ENCODE data around the gene DPYSL5.

The DPYSL5 gene

GRCh38 chr2:26876260-26876659, 28.3 kb downstream of the DPYSL5 start:
- H3K36me3 ChIP-seq (ENCODE audit: insufficient read depth, low read length), result no peaks in the 10 kb centered on the region
- no peaks in the 10 kb centered on the region for H3K9me2 ChIP-seq (ENCODE audit: low read depth, low read length)
- H2AFZ ChIP-seq (ENCODE audit: low read length), result no peak overlapping the region
- no peak for TF ChIP-seq EZH2 (IDR thresholded peaks at IDR 0.05; ENCODE audit: borderline replicate concordance, low read length)
- no peak for TF ChIP-seq CTCF (IDR thresholded peaks at IDR 0.05; ENCODE audit: low read length)
- H3K79me2 ChIP-seq (ENCODE audit: insufficient read depth, low read length), result no peaks in the 10 kb centered on the region
- no peak overlapping the region for H3K4me3 ChIP-seq (ENCODE audit: low read depth, low read length, poor library complexity, severe bottlenecking)
- H4K20me1 ChIP-seq (ENCODE audit: insufficient read depth, low read length), result no peaks in the 10 kb centered on the region
- no peak overlapping the region for H3K27ac ChIP-seq (ENCODE audit: low read depth, low read length, poor library complexity, severe bottlenecking)
- no peaks in the 10 kb centered on the region for H3K9me3 ChIP-seq (ENCODE audit: low read length)
- H3K4me1 ChIP-seq (ENCODE audit: insufficient read depth, low read length, severe bottlenecking), result no peaks in the 10 kb centered on the region
- no peaks in the 10 kb centered on the region for H3K27me3 ChIP-seq (ENCODE audit: insufficient read depth, low read length)
- no peak overlapping the region for H3K9ac ChIP-seq (ENCODE audit: low read length)
- no peaks in the 10 kb centered on the region for H3F3A ChIP-seq (ENCODE audit: insufficient read depth, low read length)
- H3K4me2 ChIP-seq (ENCODE audit: low read length), result no peak overlapping the region

GRCh38 chr2:26877276-26877675, 29.3 kb downstream of the DPYSL5 start:
- Histone ChIP-seq H2AFZ (ENCODE audit: low read length) (no peak overlapping the region), H3K9me3 (ENCODE audit: low read length) (no peaks in the 10 kb centered on the region), H3K27me3 (ENCODE audit: insufficient read depth, low read length) (no peaks in the 10 kb centered on the region)

GRCh38 chr2:26880161-26880560, 32.2 kb downstream of the DPYSL5 start:
- Histone ChIP-seq H3K9me2 (ENCODE audit: low read depth, low read length) (no peaks in the 10 kb centered on the region), H4K20me1 (ENCODE audit: insufficient read depth, low read length) (no peaks in the 10 kb centered on the region), H3K27me3 (ENCODE audit: insufficient read depth, low read length) (no peaks in the 10 kb centered on the region), H3K4me3 (ENCODE audit: low read depth, low read length, poor library complexity, severe bottlenecking) (no peak overlapping the region), H3F3A (ENCODE audit: insufficient read depth, low read length) (no peaks in the 10 kb centered on the region), H3K9me3 (ENCODE audit: low read length) (no peaks in the 10 kb centered on the region), H3K79me2 (ENCODE audit: insufficient read depth, low read length) (no peaks in the 10 kb centered on the region), H3K36me3 (ENCODE audit: insufficient read depth, low read length) (no peaks in the 10 kb centered on the region), H2AFZ (ENCODE audit: low read length) (no peak overlapping the region), H3K4me1 (ENCODE audit: insufficient read depth, low read length, severe bottlenecking) (no peaks in the 10 kb centered on the region), H3K27ac (ENCODE audit: low read depth, low read length, poor library complexity, severe bottlenecking) (no peak overlapping the region), H3K4me2 (ENCODE audit: low read length) (no peak overlapping the region), H3K9ac (ENCODE audit: low read length) (no peak overlapping the region)
- no peak for TF ChIP-seq EZH2 (IDR thresholded peaks at IDR 0.05; ENCODE audit: borderline replicate concordance, low read length)
- no peak for TF ChIP-seq CTCF (IDR thresholded peaks at IDR 0.05; ENCODE audit: low read length)

More at GRCh38 chr2:26877276-26877675, 29.3 kb downstream of the DPYSL5 start:
- no peaks in the 10 kb centered on the region for H3K79me2 ChIP-seq (ENCODE audit: insufficient read depth, low read length)
- no peak overlapping the region for H3K4me2 ChIP-seq (ENCODE audit: low read length)
- H3K4me3 ChIP-seq (ENCODE audit: low read depth, low read length, poor library complexity, severe bottlenecking), result no peak overlapping the region
- no peaks in the 10 kb centered on the region for H3K36me3 ChIP-seq (ENCODE audit: insufficient read depth, low read length)
- H3K9me2 ChIP-seq (ENCODE audit: low read depth, low read length), result no peaks in the 10 kb centered on the region
- no peak overlapping the region for H3K9ac ChIP-seq (ENCODE audit: low read length)
- H3K27ac ChIP-seq (ENCODE audit: low read depth, low read length, poor library complexity, severe bottlenecking), result no peak overlapping the region
- H4K20me1 ChIP-seq (ENCODE audit: insufficient read depth, low read length), result no peaks in the 10 kb centered on the region
- H3K4me1 ChIP-seq (ENCODE audit: insufficient read depth, low read length, severe bottlenecking), result no peaks in the 10 kb centered on the region
- TF ChIP-seq CTCF (IDR thresholded peaks at IDR 0.05; ENCODE audit: low read length) (no peak), EZH2 (IDR thresholded peaks at IDR 0.05; ENCODE audit: borderline replicate concordance, low read length) (no peak)
- H3F3A ChIP-seq (ENCODE audit: insufficient read depth, low read length), result no peaks in the 10 kb centered on the region
